HG03196 (cell line): Measurements from ENCODE around the gene SMYD2.
A peak's percentile ranks its signal among the peaks of the same experiment; 100 is the strongest.
"Not testable (repeated sequence)": the region's sequence is repeated elsewhere in the genome, so short reads cannot be mapped to it uniquely, and the experiment has no call there.

Experiments used
- ATAC-seq: cut with Tn5 transposase; IDR thresholded peaks from one replicate; pipeline ENCODE4 v1.9.1; 2021; ENCODE audit not compliant: unreplicated experiment

Gene SMYD2

GRCh38 chr1:214271174-214271858 is 9.6 kb upstream of the SMYD2 start:
- ATAC-seq = no peak

DNA sequence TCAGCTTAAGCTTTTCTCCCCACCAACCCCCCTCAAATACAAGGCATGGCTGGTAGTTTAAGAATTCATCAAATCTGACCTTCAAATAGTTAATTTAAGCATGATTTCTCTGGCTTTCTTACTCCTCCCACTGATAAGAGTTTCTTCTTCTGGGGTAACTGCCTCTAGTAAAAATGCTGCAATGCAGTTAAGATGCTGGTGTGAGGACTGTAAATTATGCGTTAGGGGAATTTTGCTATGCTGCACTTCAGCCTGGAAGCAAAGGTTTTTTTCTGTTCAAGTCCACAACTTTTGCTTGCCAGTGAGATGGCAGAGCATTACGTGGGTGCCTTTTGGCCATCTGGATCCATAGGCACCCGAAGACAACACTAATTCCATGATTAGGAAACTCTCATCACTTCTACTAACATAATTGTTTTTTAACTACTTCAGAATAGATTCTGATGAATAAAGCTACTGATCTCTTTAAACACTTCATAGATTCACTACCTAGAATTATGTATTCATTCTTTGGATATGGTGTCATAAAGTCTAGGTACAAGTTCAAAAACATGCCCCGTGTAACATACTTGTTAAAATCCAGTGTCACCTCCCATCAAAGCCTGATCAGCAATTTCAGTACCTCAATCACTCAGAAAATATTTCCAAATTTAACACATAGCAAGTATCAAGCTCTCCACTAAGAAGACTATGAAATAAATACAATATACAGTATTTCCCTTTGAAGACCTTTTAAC is 8.8 kb upstream of the SMYD2 start:
- no peak for ATAC-seq

DNA sequence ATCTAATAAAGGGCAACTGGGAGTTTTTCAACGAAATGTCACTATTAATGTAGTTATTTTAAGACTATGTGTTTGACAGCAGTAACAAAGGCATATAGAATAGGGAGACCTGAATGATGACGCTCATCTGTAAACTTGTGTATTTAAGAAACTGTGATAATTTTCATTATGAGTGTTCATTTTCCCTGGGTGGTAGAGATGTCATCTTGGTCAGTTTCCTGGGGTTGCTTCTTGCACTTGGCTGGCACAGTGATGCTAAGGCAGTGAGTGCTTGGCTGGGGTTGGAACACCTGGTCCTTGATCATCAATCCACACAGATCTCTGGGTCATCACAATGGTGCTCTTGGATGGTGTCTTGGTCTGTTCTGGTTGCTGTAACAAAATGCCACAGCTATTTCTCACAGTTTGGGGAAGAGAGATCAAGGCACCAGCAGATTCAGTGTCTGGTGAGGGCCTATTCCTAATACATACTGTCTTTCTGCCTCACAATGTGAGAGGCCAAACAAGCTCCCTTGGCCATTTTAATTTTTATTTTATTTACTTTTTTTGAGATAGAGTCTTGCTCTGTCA is 7.9 kb upstream of the SMYD2 start:
- no peak for ATAC-seq

- ATAC-seq = not testable (repeated sequence)
These were observed 5.3 kb upstream of the SMYD2 start for GRCh38 chr1:214275700-214276099.

GRCh38 chr1:214276786-214277185 is 4.2 kb upstream of the SMYD2 start:
- no peak for ATAC-seq

DNA sequence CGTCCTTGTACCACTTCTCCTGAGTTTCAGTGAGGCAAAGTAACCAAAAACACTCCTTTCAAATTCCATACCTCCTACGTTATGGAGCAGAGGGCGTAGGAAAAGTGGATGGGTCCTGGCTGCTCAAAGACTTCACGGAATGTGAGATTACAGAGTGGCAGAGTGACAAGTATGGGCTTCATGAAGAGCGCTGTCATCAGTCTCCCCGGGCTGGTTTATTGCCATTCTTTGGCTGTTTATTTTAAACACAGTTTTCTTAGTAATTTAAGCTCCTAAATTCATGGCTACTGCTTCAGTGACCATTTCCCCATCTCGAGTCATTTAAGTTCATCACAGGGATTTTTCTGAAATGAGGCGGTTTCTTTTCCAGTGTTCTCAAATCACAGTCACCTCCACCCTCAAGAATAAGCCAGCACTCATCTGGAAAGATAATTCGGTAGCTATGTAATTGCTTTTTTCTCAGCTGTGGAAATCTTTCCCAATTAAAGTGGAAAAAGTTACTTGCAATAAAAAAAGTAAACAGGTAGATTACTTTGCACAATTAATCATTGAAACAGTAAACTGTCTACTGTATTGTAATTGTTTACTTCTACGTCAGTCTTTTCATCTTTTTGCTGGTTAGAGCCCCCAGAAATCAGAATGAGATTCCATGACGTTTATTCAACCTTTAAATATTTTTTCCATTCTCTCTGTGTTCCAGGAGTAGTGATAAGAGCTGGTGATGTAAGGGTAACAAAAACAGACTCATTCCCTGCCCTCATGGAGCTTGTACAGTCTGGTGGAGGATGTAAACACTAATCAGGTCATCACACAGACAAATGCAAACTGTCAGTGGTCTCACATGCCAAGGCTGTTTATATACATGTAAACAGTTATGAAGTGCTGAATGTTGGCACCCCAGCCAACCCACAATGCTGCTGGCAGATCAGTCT is 3.0 kb upstream of the SMYD2 start:
- ATAC-seq = no peak

GRCh38 chr1:214280386-214281020 is 456 bp upstream of the SMYD2 start:
- ATAC-seq = peak; percentile 9

DNA sequence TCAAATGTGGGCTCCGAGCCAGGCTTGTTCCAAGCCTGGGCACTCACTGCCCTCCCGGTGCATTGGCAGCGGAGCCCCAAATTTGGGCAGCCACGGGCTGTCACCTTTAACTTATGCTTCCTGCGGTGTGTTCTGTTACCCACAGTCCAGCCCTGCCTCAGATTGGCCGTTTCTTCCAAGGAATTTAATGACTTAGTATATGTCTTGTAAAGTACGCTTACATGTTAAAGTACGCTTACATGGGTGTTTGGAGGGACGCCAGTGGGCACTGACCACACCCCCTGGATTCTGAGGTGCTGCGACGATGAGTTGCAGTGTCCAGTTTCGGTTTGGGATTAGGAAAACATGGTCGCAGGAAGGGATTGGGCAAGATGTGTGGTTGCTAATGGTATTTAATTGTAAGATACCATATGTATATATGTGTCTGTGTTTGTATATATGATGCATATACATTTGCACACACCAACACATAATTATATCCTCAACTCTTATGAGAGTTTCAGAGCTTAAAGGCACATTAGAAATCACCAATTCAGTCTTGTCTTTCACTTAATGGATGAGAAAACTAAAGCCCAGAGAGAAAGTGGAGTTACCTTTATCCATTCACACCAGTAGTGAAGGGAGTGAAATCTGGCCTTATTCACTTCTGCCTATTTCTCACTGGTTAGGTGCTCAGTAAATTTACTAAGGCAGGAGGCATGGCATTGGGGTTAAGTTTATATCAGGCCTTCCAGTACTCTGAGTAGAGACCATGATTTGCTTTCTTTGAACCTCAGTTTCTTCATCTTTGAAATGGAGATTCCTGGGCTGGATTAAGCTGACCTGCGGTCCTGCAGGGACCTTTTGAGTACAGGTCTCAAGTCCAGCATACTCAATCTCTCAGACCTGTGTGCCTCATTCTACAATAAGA is 1.0 kb downstream of the SMYD2 start:
- ATAC-seq = no peak

DNA sequence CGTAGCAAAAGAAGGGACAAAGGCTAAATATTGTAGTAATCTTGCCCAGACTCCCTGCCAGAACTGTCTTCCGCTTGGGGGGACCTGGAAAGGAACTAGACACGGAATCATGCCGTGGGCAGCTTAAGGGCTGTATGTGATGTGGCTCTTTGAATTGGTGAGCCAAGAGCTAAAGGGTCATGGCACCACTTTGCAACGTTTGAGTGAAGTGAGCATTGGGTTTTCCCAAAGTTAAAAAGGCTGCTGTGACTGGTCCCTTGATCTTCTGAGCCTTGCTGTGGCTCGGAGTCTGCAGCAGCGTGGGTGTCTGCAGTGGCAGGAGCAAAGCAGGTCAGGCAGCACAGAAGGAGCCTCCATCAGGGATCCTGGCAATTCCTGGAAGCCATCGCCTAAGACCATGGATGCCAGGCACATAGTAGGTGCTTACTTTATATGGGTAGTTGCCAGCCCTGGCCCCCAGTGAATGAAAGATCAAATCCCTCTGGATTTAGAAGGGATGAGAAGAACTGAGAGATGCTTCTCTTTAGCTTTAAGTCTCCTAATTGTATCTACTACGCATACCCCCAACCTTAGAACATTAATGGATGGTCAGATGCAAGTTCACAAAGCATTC is 1.8 kb downstream of the SMYD2 start:
- no peak for ATAC-seq

GRCh38 chr1:214285610-214286440 is 4.9 kb downstream of the SMYD2 start:
- ATAC-seq = no peak

- no peak for ATAC-seq
These were observed 6.9 kb downstream of the SMYD2 start for GRCh38 chr1:214287884-214288283.

GRCh38 chr1:214289574-214290272 is 8.8 kb downstream of the SMYD2 start:
- no peak for ATAC-seq

DNA sequence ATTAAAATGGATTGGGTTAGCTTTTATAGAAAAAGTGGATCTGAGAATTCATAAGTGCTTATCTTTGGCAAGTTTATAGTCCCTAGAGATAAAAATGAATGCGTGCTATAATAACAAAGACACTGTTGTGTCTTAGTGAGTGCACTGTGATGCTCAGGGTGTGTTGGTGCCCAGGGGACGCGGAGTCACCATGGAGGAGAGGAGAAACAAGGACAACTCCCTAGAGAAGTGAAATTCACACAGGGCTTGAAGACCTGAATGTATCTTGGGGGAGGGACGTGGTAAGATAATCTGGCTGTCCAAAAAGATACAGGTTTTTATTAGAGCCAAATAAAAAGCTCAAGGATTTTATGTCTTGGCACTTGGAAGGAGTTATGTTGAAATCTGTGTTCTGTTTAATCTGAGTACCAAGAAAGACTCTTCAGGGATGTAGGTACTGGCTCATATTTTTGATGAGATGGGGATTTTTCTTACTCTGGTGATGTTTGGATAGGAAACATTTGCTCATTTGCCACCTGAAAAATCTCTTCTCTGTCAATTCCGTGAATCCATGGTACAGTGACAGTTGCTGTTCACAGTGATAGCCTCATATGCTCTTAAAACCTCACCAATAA is 9.6 kb downstream of the SMYD2 start:
- ATAC-seq = no peak

- ATAC-seq = no peak
These were observed 11.4 kb downstream of the SMYD2 start for GRCh38 chr1:214292322-214292721.

DNA sequence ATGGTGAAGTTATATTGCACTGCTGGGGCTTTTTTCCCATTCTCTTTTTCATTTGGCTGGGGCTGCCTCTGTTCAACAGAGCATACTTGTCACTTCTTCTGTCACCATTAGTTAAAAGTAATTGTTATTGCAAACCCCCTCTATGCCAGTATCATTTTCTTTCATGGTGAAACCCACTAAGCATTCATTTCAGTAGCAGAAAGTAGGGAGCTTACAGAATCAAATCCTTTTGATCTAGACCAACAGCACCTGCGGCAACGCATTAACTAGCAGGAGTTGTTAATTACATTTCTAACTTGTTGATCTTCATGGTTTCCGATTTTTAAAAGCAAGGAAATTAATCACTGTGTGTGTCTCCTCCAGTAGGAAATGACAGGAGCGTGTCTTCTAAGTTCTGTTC is 15.0 kb downstream of the SMYD2 start:
- no peak for ATAC-seq

DNA sequence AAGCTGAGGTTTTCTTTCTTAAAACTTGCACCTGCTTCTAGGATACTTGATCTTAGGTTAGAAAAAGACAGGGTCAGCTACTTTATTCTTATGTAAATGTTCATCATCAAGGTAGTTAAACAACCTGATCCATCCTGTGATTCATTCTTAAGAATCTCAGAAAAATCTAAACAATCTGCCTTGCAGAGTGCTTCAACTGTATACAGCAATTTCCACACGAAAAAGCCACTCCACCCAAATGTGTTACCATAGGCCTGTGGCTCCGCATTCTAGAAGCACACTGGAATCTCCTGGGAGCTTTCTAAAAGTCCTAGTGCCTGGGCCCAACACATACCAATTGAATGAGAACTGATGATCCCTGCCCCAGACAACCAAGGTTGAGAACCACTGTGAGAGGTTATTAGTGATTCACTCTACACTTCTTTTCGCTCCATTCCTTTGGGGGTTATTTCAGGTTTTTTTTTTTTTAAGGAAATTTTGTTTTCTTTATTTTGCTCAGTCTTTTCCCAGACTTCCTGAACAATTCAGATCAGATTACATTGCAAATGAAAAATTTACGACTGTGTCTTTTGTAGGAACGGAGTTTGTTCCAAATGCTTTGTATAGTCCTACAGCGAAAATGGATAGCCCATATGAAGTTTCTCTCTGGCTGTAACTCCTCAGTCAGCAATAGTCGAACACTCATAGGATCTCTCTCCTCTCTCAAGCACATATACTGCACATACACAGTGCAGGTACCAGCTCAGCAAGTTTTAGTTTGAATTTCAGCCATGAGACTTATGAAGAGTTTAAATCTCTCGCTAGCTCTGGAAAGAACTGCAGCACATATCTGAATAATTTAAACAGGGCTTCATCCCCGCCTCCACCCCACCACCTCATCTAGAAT is 16.1 kb downstream of the SMYD2 start:
- no peak for ATAC-seq
